KMS-11 (cell line): Measurements from ENCODE around the gene GNG2.

Experiments used
- H2AFZ ChIP-seq: fragments of 200-600 bp; sonication (generic); 2 replicates; pipeline ENCODE4 v1.6.1; 2016; ENCODE audit warnings: antibody characterized with exemption, mixed run types, low read depth
- H3K27ac ChIP-seq: fragments of 200-600 bp; sonication (generic); 2 replicates; pipeline ENCODE4 v1.6.1; 2016; ENCODE audit warnings: mild to moderate bottlenecking, mixed run types
- H3K27me3 ChIP-seq: fragments of 200-600 bp; sonication (generic); 2 replicates; pipeline ENCODE4 v1.6.1; 2017; ENCODE audit warnings: mild to moderate bottlenecking, low read depth, mixed run types, moderate library complexity; ENCODE audit not compliant: insufficient read depth
- H3K36me3 ChIP-seq: fragments of 200-600 bp; sonication (generic); 2 replicates; pipeline ENCODE4 v1.6.1; 2017; ENCODE audit warnings: mild to moderate bottlenecking, mixed run types; ENCODE audit not compliant: insufficient read depth
- H3K4me1 ChIP-seq: fragments of 200-600 bp; sonication (generic); 2 replicates; pipeline ENCODE4 v1.6.1; 2016; ENCODE audit warnings: mild to moderate bottlenecking, low read depth, mixed run types; ENCODE audit not compliant: poor library complexity, severe bottlenecking
- H3K4me2 ChIP-seq: fragments of 200-600 bp; sonication (generic); 2 replicates; pipeline ENCODE4 v1.7.0; 2016; ENCODE audit warnings: mild to moderate bottlenecking, mixed run types
- H3K4me3 ChIP-seq: fragments of 200-600 bp; sonication (generic); IDR thresholded peaks from 2 replicates; pipeline ENCODE4 v1.6.1; 2017; ENCODE audit warnings: low read depth, low read length, mixed read lengths; ENCODE audit not compliant: insufficient read depth
- H3K79me2 ChIP-seq: fragments of 200-600 bp; sonication (generic); 2 replicates; pipeline ENCODE4 v1.6.1; 2016; ENCODE audit warnings: low read depth, mixed run types; ENCODE audit not compliant: insufficient read depth
- H3K9ac ChIP-seq: fragments of 200-600 bp; sonication (generic); 2 replicates; pipeline ENCODE4 v1.6.1; 2016; ENCODE audit warnings: mild to moderate bottlenecking, mixed run types
- H4K20me1 ChIP-seq: fragments of 200-600 bp; sonication (generic); 2 replicates; pipeline ENCODE4 v1.6.1; 2016; ENCODE audit warnings: mild to moderate bottlenecking, mixed run types; ENCODE audit not compliant: insufficient read depth
- CTCF ChIP-seq: fragments of 200-600 bp; sonication (generic); conservative IDR thresholded peaks from 2 replicates; pipeline ENCODE4 v1.6.1; 2017; ENCODE audit warnings: low read depth, mild to moderate bottlenecking, antibody characterized with exemption, low read length, moderate library complexity, mixed read lengths

The GNG2 gene

GRCh38 chr14:51860164-51860824 lies at the start of gene GNG2:
TSS of gene GNG2 (plus strand) at chr14:51860612. CDS start at chr14:51950679, 90,067 bp downstream.
- Histone ChIP-seq H4K20me1 (no peaks in the 10 kb centered on the region), H3K36me3 (no peaks in the 10 kb centered on the region), H3K27me3 (no peaks in the 10 kb centered on the region), H3K4me2 (no peak within 1 kb of the TSS), H3K9ac (no peak within 1 kb of the TSS), H2AFZ (no peak within 1 kb of the TSS), H3K79me2 (no peaks in the 10 kb centered on the region), H3K4me3 (no peak within 1 kb of the TSS), H3K27ac (no peak within 1 kb of the TSS), H3K4me1 (no peaks in the 10 kb centered on the region)
- no peak for TF ChIP-seq CTCF

GRCh38 chr14:51811706-51812105 lies 48.7 kb upstream of the GNG2 start:
- Histone ChIP-seq H3K36me3 (no peaks in the 10 kb centered on the region), H3K4me1 (no peaks in the 10 kb centered on the region), H3K4me3 (no peak overlapping the region), H3K27ac (no peak overlapping the region), H3K9ac (no peak overlapping the region), H3K27me3 (no peaks in the 10 kb centered on the region), H4K20me1 (no peaks in the 10 kb centered on the region), H3K4me2 (no peak overlapping the region), H2AFZ (no peak overlapping the region), H3K79me2 (no peaks in the 10 kb centered on the region)
- no peak for TF ChIP-seq CTCF

GRCh38 chr14:51816031-51816430 lies 44.4 kb upstream of the GNG2 start:
- no peaks in the 10 kb centered on the region for H3K27me3 ChIP-seq
- no peak overlapping the region for H2AFZ ChIP-seq
- no peaks in the 10 kb centered on the region for H3K4me1 ChIP-seq

GRCh38 chr14:51817326-51817725 lies 43.1 kb upstream of the GNG2 start:
- Histone ChIP-seq H4K20me1 (no peaks in the 10 kb centered on the region), H3K4me3 (no peak overlapping the region), H3K27ac (no peak overlapping the region)

More at GRCh38 chr14:51816031-51816430, 44.4 kb upstream of the GNG2 start:
- no peak overlapping the region for H3K27ac ChIP-seq
- H3K36me3 ChIP-seq = no peaks in the 10 kb centered on the region
- H3K4me2 ChIP-seq = no peak overlapping the region
- no peaks in the 10 kb centered on the region for H4K20me1 ChIP-seq
- no peak for TF ChIP-seq CTCF
- no peak overlapping the region for H3K4me3 ChIP-seq
- no peaks in the 10 kb centered on the region for H3K79me2 ChIP-seq
- H3K9ac ChIP-seq = no peak overlapping the region

More at GRCh38 chr14:51817326-51817725, 43.1 kb upstream of the GNG2 start:
- no peaks in the 10 kb centered on the region for H3K27me3 ChIP-seq
- no peak overlapping the region for H2AFZ ChIP-seq
- no peak overlapping the region for H3K9ac ChIP-seq
- H3K4me1 ChIP-seq = no peaks in the 10 kb centered on the region
- H3K79me2 ChIP-seq = no peaks in the 10 kb centered on the region
- no peaks in the 10 kb centered on the region for H3K36me3 ChIP-seq
- no peak for TF ChIP-seq CTCF
- H3K4me2 ChIP-seq = no peak overlapping the region
